GM23248 (cell line): ENCODE measurements around the gene TCF12.

Experiments used
- EZH2 ChIP-seq: fragments of 200-600 bp; sonication (generic); IDR thresholded peaks from 2 replicates; pipeline ENCODE4 v1.6.1; 2018; ENCODE audit warnings: antibody characterized with exemption, mild to moderate bottlenecking; ENCODE audit not compliant: insufficient read depth, poor library complexity, severe bottlenecking
- EZH2phosphoT487 ChIP-seq: fragments of 200-600 bp; sonication (generic); IDR thresholded peaks from 2 replicates; pipeline ENCODE4 v1.6.1; 2018; ENCODE audit warnings: antibody characterized with exemption, moderate library complexity, mild to moderate bottlenecking, low read depth; ENCODE audit not compliant: insufficient read depth

- TF ChIP-seq EZH2phosphoT487 (no peak), EZH2 (no peak)
Measured at GRCh38 chr15:57328479-57328878, 410.0 kb downstream of the TCF12 start.
